SH-SY5Y (cell line): ENCODE data around the gene KRTAP12-2.

Experiments used
- GATA2 ChIP-seq: IDR thresholded peaks from 2 replicates; pipeline ENCODE4 v1.6.1; 2011; ENCODE audit warnings: mild to moderate bottlenecking, low read depth, low read length
- GATA3 ChIP-seq: IDR thresholded peaks from 2 replicates; pipeline ENCODE4 v1.6.1; 2011; ENCODE audit warnings: low read depth, mild to moderate bottlenecking, low read length, moderate library complexity

Gene KRTAP12-2

DNA sequence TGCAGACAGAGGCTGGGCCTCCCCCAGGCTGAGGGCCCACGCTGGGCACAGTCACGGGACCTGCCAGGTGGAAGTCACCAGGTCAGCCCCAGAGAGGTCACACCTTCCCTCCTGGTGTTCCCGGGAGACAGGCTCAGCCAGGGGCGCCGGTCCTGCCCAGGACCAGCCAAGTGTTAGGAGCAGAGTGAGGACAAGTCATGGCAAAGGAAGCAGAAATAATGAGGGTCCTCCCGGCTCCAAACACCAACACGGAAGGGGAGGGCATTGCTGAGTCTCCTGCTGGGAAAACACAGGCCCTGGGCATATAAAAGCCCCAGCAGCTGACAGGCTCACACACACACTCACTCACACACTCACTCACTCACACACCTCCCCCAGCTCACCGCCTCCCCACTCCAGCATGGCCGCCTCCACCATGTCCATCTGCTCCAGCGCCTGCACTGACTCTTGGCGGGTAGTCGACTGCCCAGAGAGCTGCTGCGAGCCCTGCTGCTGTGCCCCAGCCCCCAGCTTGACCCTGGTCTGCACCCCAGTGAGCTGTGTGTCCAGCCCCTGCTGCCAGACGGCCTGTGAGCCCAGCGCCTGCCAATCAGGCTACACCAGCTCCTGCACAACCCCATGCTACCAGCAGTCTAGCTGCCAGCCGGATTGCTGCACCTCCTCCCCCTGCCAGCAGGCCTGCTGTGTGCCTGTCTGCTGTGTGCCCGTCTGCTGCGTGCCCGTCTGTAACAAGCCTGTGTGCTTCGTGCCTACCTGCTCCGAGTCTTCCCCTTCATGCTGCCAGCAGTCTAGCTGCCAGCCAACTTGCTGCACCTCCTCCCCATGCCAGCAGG lies 29.5 kb downstream of the KRTAP12-2 start, which contains the start of gene KRTAP10-10:
TSS of gene KRTAP10-10 (plus strand) at position 339 of the 833 bp plus-strand sequence. CDS start at position 401, 62 bp downstream.
- TF ChIP-seq GATA2, result no peak
- TF ChIP-seq GATA3, result no peak

DNA sequence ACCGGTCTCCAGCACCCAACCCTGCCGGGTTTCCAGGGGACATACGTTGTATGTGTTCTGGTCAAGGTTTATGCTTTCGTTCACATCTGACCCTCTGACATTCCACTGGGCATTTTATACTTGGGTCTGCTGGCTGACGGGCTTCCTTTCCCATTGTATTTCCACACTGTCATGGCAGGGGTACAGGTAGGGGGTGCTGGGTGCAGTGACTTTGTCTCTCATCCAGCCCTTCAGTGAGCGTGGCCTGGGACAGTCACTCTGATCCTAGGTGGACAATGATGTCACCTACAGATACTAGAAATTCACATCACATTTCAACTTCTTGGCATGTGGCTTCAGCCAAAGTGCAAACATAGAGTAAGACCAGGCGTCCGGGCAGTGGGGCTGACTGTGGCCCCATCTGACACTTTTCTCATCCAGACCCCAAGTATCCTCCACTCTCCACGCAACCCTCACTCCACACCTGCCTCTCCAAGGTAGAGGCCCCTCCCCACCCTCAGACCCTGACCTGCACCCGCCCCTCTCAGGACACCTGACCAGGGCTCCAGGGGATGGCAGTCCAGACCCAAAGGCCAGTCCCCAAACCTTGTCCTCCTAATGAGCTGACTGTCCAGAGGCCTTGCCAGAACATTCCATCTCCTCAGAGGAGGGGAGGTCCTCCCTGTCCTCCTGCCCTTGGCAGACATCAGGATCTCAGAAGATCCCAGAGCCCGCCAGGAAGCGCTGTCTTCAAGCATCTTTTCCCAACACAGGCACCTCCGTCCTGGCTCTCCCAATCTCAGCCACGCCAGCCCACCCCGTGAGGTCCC lies 30.3 kb downstream of the KRTAP12-2 start:
- TF ChIP-seq GATA3 (no peak), GATA2 (no peak)

DNA sequence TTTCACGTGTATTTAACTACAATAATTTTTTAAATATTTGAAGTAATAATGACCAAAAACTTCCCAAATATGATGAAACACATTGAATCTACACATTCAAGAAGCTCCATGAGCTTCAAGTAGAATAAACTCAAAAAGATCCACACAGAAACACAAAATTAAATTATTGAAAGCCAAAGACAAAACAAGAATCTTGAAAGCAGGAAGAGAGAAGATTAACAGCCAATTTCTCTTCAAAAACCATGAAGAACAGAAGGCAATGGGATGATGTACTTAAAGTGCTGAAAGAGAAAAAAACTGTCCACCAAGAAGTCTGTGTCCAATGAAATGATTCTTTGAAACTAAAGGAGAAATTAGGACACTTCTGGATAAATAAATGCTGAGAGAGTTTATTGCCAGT lies 34.7 kb downstream of the KRTAP12-2 start:
- TF ChIP-seq GATA3 (no peak), GATA2 (no peak)

DNA sequence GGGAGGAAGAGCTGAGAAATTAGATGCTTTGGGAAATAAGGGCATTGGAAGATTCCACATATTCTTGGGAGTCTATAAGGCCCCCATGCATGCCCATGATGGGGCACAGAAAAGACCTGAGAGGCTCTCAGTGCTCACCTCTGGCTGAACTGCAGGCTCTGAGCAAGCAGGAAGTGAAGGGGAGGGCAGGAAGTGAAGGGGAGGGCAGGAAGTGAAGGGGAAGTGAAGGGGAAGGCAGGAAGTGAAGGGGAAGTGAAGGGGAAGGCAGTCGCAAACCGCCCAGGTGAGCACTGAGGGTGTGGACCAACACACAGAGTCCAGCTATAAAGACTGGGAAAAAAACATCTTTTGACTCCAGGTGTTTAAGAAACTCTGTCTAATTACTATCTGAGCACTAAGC lies 36.3 kb downstream of the KRTAP12-2 start:
- TF ChIP-seq GATA2 (no peak), GATA3 (no peak)

DNA sequence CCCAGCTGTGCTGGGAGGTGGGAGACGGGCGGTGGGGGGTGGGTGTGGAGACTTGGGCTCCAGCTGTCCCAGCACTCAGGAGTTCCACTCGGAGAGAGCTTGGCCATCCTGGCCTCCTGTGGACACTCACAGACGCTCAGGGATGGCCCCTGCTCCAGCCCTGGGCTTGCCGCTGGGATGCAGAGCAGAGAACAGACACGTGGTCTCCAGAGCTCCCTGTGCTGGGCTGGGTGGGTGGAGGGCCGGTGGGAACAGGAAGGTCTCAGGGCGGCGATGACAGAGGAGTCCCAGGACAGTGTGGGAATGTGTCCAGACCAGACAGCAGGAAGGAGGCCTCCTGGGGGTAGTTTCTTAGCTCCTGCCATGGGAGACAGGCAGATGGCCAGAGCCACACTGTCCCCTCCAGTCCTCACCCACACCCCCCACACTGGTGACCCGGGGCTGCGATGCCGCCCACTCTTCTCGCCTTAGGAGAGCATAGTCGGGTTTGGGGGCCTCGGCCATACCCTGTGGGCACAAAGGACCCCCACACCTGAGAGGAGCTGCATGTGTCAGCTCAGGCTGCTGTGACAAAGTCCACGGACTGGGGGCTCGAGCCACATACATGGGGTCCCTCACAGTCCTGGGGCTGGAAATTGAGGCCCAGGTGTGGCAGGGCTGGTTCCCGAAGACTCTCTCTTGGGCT lies 37.9 kb downstream of the KRTAP12-2 start:
- TF ChIP-seq GATA3, result no peak
- no peak for TF ChIP-seq GATA2

DNA sequence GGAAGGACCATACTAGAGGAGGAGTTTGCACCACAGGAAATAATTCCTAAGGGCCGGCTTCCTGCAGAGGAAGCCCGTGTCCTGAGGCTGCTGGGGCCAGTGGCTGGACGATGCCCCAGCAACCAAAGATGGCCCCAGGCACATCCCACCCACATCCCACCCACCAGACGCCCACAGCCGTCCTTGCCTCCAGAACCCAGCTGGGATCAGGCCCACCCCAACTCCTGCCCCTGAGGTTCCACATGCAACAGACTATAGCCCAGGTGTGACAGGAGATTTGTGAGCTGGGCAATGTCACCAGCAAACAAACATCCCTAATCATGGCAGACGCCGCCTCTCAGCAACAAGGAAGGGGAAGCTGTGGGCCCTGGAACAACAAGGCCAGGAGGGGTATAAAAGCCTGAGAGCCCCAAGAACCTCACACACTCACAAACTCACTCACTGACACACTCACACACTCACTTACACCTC lies 40.0 kb downstream of the KRTAP12-2 start, which contains the start of gene KRTAP10-9:
TSS of gene KRTAP10-9 (plus strand) at position 421 of the 471 bp plus-strand sequence. CDS start 79 bp downstream, outside the sequence.
- no peak for TF ChIP-seq GATA2
- TF ChIP-seq GATA3, result no peak

DNA sequence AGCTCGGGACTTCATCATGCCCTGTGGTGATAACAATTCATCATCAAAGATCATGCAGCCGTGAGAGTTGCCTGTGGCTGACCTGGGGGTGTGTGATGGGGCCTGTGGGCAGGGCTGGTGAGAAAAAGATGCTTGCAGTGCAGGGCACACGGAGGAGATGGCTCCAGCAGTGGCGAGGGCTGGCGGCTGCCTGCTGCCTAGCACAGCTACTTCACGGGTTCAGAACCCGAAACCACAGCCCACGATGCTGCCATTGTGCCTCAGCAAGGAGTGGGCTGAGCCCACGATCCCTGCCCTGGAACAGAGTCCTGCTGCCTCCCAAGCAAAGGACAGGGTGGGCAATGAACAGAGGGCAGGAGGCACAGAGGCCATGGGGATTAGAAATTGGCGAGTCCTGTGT lies 40.5 kb downstream of the KRTAP12-2 start:
- no peak for TF ChIP-seq GATA3
- no peak for TF ChIP-seq GATA2

DNA sequence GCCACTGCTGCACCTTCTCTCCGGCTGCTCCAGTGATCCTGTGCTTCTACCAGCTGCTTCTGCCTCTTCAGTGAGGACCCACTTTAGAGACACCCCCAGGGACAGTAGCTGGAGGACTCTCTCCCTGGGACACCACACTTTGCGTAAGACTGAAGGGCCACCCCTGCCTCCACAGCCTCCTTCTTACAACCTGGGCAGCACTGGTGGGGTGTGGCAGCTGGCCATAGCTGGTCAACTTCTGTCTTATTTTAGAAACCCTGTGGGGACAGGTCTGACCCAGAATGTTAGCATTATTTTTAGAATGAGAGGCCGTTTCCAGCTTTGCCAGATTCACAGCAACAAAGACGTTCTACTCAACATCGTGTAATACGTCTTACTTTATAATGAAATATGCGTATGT lies 41.0 kb downstream of the KRTAP12-2 start:
- TF ChIP-seq GATA3, result no peak

DNA sequence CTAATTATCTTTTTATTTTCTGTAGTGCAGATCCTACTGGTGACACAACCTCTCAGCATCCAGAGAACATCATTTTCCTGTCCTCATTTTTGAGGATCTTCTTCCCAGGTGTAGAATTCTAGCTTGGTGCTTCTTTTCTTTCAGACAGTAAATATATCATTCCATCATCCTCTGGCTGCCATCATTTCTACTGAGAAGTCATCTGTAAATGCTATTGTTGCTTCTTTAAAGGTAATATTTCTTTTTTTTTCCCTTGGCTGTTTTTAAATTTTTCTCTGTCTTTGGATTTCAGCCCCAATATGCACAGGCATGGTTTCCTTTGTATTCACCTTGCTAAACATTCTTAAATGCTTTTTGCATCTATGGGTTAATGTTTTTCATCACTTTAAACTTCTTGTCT lies 43.2 kb downstream of the KRTAP12-2 start:
- no peak for TF ChIP-seq GATA3
- TF ChIP-seq GATA2, result no peak

DNA sequence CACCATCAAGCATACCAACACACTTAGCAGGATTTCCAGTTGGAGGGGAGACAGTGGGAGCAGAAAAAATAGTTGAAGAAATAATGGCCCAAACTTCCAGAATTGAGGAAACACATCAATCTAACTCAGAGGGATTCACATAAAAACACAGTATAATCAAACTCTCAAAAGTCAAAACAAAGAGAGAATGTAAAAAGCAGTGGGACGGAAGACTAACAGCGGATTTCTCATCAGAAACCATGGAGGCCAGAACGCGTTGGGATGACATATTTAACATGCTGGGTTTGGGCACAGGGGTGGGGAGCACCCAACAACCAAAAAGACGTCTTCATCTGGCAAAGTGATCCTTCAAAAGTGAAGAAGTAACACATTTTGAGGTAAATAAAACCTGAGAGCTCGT lies 46.8 kb downstream of the KRTAP12-2 start:
- TF ChIP-seq GATA3 (no peak), GATA2 (no peak)

DNA sequence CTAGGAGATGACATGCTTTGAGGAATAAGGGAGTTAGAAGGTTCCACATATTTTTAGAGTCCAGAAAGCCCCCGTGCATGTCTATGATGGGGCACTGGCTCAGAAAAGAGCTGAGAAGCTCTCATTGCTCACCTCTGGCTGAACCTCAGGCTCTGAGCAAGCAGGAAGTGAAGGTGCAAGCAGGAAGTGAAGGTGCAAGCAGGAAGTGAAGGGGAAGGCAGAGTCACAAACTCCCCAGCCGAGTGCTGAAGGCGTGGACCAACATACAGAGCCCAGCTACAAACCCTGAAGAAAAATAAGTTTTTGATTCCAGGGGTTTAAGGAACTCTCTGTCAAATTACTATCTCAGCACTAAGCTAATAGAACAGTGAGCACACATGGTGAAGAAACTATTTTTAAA lies 47.8 kb downstream of the KRTAP12-2 start:
- TF ChIP-seq GATA3, result no peak
- TF ChIP-seq GATA2, result no peak

DNA sequence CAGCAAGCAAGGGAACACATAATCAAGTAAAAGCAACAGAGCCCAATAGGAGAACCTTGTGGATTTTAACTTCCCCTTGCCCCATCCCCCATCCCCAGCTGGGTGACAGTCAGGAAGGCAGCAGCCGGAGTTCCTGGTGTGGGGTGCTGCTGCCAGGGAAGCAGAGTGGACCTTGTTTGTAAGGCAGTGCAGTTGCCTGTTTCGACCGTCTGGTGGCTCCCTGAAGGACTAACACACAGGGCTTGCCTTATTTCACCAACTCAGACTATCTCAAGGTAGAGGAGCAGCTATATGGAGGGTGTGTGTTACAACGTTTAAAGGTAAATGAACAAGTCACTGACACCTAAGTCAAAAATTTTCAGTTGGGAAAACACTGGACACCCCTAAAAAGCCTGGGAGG lies 48.2 kb downstream of the KRTAP12-2 start:
- TF ChIP-seq GATA3 (no peak), GATA2 (no peak)

DNA sequence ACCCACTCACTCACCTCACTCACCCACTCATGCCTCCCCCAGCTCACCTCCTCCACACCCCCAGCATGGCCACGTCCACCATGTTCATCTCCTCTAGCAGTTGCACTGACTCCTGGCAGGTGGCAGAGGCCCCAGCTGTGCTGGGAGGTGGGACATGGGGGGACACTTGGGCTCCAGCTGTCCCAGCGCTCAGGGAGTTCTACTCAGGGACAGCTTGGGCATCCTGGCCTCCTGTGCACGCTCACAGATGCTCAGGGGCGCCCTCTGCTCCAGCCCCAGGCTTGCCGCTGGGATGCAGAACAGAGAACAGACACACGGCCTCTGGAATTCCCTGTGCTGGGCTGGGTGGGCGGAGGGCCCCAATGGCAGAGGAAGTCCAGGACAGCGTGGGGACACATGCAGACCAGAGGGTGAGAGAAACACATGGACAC lies 49.6 kb downstream of the KRTAP12-2 start:
- TF ChIP-seq GATA2 (no peak), GATA3 (no peak)

DNA sequence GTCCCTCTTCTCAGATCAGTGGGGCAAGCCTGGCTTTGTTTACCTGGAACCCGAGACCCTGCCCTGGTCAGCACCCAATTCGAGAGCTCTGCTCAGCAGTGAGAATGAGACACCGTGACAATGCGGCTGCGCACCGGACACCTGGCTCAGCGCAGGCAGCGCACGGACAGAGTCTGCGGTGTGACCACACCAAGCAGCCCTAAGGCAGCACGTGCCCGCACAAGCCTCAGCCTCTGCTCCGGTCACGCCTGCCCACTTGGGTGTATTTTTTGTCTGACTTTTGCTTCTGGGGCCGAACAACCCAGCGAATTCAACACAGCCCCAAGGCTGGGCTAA lies 50.2 kb downstream of the KRTAP12-2 start:
- TF ChIP-seq GATA3, result no peak
- no peak for TF ChIP-seq GATA2
